KMS-11 (cell line): Measurements from ENCODE around the gene SYTL1.

Experiments
- H2AFZ ChIP-seq: fragments of 200-600 bp; sonication (generic); 2 replicates; pipeline ENCODE4 v1.6.1; 2016; ENCODE audit warnings: antibody characterized with exemption, mixed run types, low read depth
- H3K27ac ChIP-seq: fragments of 200-600 bp; sonication (generic); 2 replicates; pipeline ENCODE4 v1.6.1; 2016; ENCODE audit warnings: mild to moderate bottlenecking, mixed run types
- H3K27me3 ChIP-seq: fragments of 200-600 bp; sonication (generic); 2 replicates; pipeline ENCODE4 v1.6.1; 2017; ENCODE audit warnings: mild to moderate bottlenecking, low read depth, mixed run types, moderate library complexity; ENCODE audit not compliant: insufficient read depth
- H3K36me3 ChIP-seq: fragments of 200-600 bp; sonication (generic); 2 replicates; pipeline ENCODE4 v1.6.1; 2017; ENCODE audit warnings: mild to moderate bottlenecking, mixed run types; ENCODE audit not compliant: insufficient read depth
- H3K4me1 ChIP-seq: fragments of 200-600 bp; sonication (generic); 2 replicates; pipeline ENCODE4 v1.6.1; 2016; ENCODE audit warnings: mild to moderate bottlenecking, low read depth, mixed run types; ENCODE audit not compliant: poor library complexity, severe bottlenecking
- H3K4me2 ChIP-seq: fragments of 200-600 bp; sonication (generic); 2 replicates; pipeline ENCODE4 v1.7.0; 2016; ENCODE audit warnings: mild to moderate bottlenecking, mixed run types
- H3K4me3 ChIP-seq: fragments of 200-600 bp; sonication (generic); IDR thresholded peaks from 2 replicates; pipeline ENCODE4 v1.6.1; 2017; ENCODE audit warnings: low read depth, low read length, mixed read lengths; ENCODE audit not compliant: insufficient read depth
- H3K79me2 ChIP-seq: fragments of 200-600 bp; sonication (generic); 2 replicates; pipeline ENCODE4 v1.6.1; 2016; ENCODE audit warnings: low read depth, mixed run types; ENCODE audit not compliant: insufficient read depth
- H3K9ac ChIP-seq: fragments of 200-600 bp; sonication (generic); 2 replicates; pipeline ENCODE4 v1.6.1; 2016; ENCODE audit warnings: mild to moderate bottlenecking, mixed run types
- H4K20me1 ChIP-seq: fragments of 200-600 bp; sonication (generic); 2 replicates; pipeline ENCODE4 v1.6.1; 2016; ENCODE audit warnings: mild to moderate bottlenecking, mixed run types; ENCODE audit not compliant: insufficient read depth
- CTCF ChIP-seq: fragments of 200-600 bp; sonication (generic); conservative IDR thresholded peaks from 2 replicates; pipeline ENCODE4 v1.6.1; 2017; ENCODE audit warnings: low read depth, mild to moderate bottlenecking, antibody characterized with exemption, low read length, moderate library complexity, mixed read lengths

Gene SYTL1, protein sequence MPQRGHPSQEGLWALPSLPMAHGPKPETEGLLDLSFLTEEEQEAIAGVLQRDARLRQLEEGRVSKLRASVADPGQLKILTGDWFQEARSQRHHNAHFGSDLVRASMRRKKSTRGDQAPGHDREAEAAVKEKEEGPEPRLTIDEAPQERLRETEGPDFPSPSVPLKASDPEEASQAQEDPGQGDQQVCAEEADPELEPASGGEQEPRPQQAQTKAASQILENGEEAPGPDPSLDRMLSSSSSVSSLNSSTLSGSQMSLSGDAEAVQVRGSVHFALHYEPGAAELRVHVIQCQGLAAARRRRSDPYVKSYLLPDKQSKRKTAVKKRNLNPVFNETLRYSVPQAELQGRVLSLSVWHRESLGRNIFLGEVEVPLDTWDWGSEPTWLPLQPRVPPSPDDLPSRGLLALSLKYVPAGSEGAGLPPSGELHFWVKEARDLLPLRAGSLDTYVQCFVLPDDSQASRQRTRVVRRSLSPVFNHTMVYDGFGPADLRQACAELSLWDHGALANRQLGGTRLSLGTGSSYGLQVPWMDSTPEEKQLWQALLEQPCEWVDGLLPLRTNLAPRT

GRCh38 chr1:27341525-27342252 is at the start of gene SYTL1:
Gene SYTL1, plus strand, starts transcription at chr1:27342022. Its CDS starts 3,313 bp downstream, at chr1:27345335.
- Histone ChIP-seq H3K4me1 (no peaks in the 10 kb centered on the region), H3K27me3 (no peaks in the 10 kb centered on the region), H3K9ac (no peak within 1 kb of the TSS), H3K4me3 (no peak within 1 kb of the TSS), H3K79me2 (no peaks in the 10 kb centered on the region), H3K36me3 (no peaks in the 10 kb centered on the region), H3K4me2 (no peak within 1 kb of the TSS), H4K20me1 (no peaks in the 10 kb centered on the region), H3K27ac (no peak within 1 kb of the TSS), H2AFZ (no peak within 1 kb of the TSS)
- TF ChIP-seq CTCF = no peak

- Histone ChIP-seq H3K4me3 (no peak overlapping the region), H3K27me3 (no peaks in the 10 kb centered on the region), H3K79me2 (no peaks in the 10 kb centered on the region), H3K4me2 (no peak overlapping the region), H3K4me1 (no peaks in the 10 kb centered on the region), H4K20me1 (no peaks in the 10 kb centered on the region), H3K27ac (no peak overlapping the region), H2AFZ (no peak overlapping the region), H3K36me3 (no peaks in the 10 kb centered on the region), H3K9ac (no peak overlapping the region)
- no peak for TF ChIP-seq CTCF
Observed at GRCh38 chr1:27292106-27292505, 49.7 kb upstream of the SYTL1 start.

- TF ChIP-seq CTCF = no peak
Observed at GRCh38 chr1:27293915-27294314, 47.9 kb upstream of the SYTL1 start.

DNA sequence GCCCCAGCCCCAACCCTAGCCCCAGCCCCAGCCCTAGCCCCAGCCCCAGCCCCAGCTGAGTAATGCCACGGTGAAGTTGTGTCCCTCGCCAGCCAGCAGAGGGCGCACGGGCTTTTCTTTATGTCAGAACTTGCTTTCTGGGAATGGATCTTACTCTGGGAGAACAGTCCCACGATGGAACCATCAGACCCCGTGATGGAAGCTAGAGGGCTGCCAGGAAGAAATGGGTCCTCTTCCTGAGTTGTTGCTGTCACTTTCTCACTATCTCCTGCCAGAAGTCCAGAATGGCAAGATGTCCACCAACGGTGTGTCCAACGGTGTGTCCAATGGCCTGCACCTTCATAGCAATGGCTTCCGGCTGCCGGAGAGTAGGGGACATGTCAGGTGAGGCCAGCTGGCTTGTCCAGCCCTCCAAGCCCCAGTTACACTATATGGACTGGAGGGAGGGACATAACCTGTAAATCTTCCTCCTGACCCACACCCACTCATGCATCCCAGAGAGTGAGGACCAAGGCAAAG is 45.0 kb upstream of the SYTL1 start:
- Histone ChIP-seq H3K9ac (no peak overlapping the region), H3K4me3 (no peak overlapping the region), H3K36me3 (no peaks in the 10 kb centered on the region), H3K27me3 (no peaks in the 10 kb centered on the region), H3K4me2 (no peak overlapping the region), H2AFZ (no peak overlapping the region), H4K20me1 (no peaks in the 10 kb centered on the region), H3K27ac (no peak overlapping the region), H3K79me2 (no peaks in the 10 kb centered on the region), H3K4me1 (no peaks in the 10 kb centered on the region)
- TF ChIP-seq CTCF = peak; percentile 79

More at GRCh38 chr1:27293915-27294314, 47.9 kb upstream of the SYTL1 start:
- Histone ChIP-seq H2AFZ (no peak overlapping the region), H3K9ac (no peak overlapping the region), H3K4me1 (no peaks in the 10 kb centered on the region), H3K27ac (no peak overlapping the region), H3K4me2 (no peak overlapping the region), H3K4me3 (no peak overlapping the region), H3K36me3 (no peaks in the 10 kb centered on the region), H3K79me2 (no peaks in the 10 kb centered on the region), H4K20me1 (no peaks in the 10 kb centered on the region), H3K27me3 (no peaks in the 10 kb centered on the region)
